H1 (cell line): ENCODE results near the gene DIPK1A. TPM values are rescaled to one million over a fixed set of nuclear protein-coding genes. Genes with fewer than 3 reads are reported as not detected.

Source experiments
- CTCF ChIA-PET: fragments of 300-600 bp; sonication (Branson Sonifier 250); formaldehyde crosslinking; loops from one replicate; lab custom pipeline; 2021; ENCODE audit not compliant: partially characterized antibody; lab: Charles Lee
- POLR2A ChIA-PET: fragments of 300-600 bp; sonication (Branson Sonifier 250); formaldehyde crosslinking; loops from one replicate; lab custom pipeline; 2021; ENCODE audit warnings: inconsistent platforms; ENCODE audit not compliant: partially characterized antibody; lab: Charles Lee
- DNase-seq, 2 experiments: peaks; one replicate each; pipeline versions ENCODE4 v3.0.0 to v3.0.0-alpha.2; 2010 to 2022; ENCODE audit warnings: low spot score in 2 of 2, low read depth in 1 of 2, mixed read lengths in 1 of 2
- FAIRE-seq: peaks from 2 replicates; lab custom pipeline; 2011; peaks lifted over from hg19 to GRCh38; lab: Jason Lieb, UNC
- H2AFZ ChIP-seq: 2 replicates; pipeline ENCODE4 v1.8.1; 2012; ENCODE audit warnings: low read length, inconsistent platforms
- H2AK5ac ChIP-seq: 2 replicates; pipeline ENCODE4 v1.6.1; 2013; ENCODE audit warnings: low read depth, low read length
- H2BK120ac ChIP-seq: replicated peaks from 2 replicates; pipeline ENCODE3; 2013; ENCODE audit warnings: low read depth, low read length, inconsistent platforms
- H2BK12ac ChIP-seq: 2 replicates; pipeline ENCODE4 v1.6.1; 2013; ENCODE audit warnings: low read depth, low read length
- H2BK15ac ChIP-seq: 2 replicates; pipeline ENCODE4 v1.6.1; 2013; ENCODE audit warnings: low read length
- H2BK20ac ChIP-seq: 2 replicates; pipeline ENCODE4 v1.6.1; 2013; ENCODE audit warnings: low read length
- H2BK5ac ChIP-seq: 2 replicates; pipeline ENCODE4 v1.6.1; 2013; ENCODE audit warnings: low read depth, low read length
- H3K14ac ChIP-seq: 2 replicates; pipeline ENCODE4 v1.6.1; 2013; ENCODE audit warnings: inconsistent platforms; ENCODE audit not compliant: insufficient read length
- H3K18ac ChIP-seq: 2 replicates; pipeline ENCODE4 v1.6.1; 2013; ENCODE audit warnings: low read length; ENCODE audit errors: extremely low read depth
- H3K23ac ChIP-seq: 2 replicates; pipeline ENCODE4 v1.6.1; 2013; ENCODE audit warnings: inconsistent platforms; ENCODE audit not compliant: insufficient read length
- H3K23me2 ChIP-seq: 2 replicates; pipeline ENCODE4 v1.6.1; 2013; ENCODE audit warnings: low read depth, low read length
- H3K27ac ChIP-seq: 2 replicates; pipeline ENCODE4 v1.6.1; 2011; ENCODE audit warnings: low read depth, low read length, inconsistent platforms
- H3K27me3 ChIP-seq, 4 experiments: replicated peaks in 1 of 4; 1 replicate in 1 of 4; 2 replicates in 3 of 4; pipeline versions ENCODE4 v1.6.1 to v1.8.1; 2011 to 2013; ENCODE audit warnings: low read length in 3 of 4, mild to moderate bottlenecking in 3 of 4, inconsistent platforms in 2 of 4, mixed read lengths in 2 of 4, moderate library complexity in 1 of 4; ENCODE audit not compliant: control insufficient read depth in 3 of 4, insufficient read depth in 3 of 4; ENCODE audit errors: extremely low read depth in 1 of 4
- H3K36me3 ChIP-seq, 4 experiments: 2 replicates each; pipeline versions ENCODE4 v1.6.1 to v1.8.1; 2011 to 2013; ENCODE audit warnings: mild to moderate bottlenecking in 4 of 4, low read length in 3 of 4, moderate library complexity in 2 of 4, control low read depth in 1 of 4, inconsistent platforms in 1 of 4; ENCODE audit not compliant: insufficient read depth in 4 of 4, control insufficient read depth in 2 of 4
- H3K4ac ChIP-seq: replicated peaks from 2 replicates; pipeline ENCODE3; 2013; ENCODE audit warnings: low read length, low read depth, mixed read lengths, inconsistent platforms; ENCODE audit not compliant: insufficient read length
- H3K4me1 ChIP-seq, 4 experiments: replicated peaks in 1 of 4; 1 replicate in 1 of 4; 2 replicates in 3 of 4; pipeline versions ENCODE4 v1.6.1 to v1.8.1; 2011 to 2013; ENCODE audit warnings: low read length in 3 of 4, inconsistent platforms in 2 of 4, mixed read lengths in 1 of 4; ENCODE audit not compliant: insufficient read depth in 4 of 4, control insufficient read depth in 3 of 4
- H3K4me2 ChIP-seq, 2 experiments: 2 replicates each; pipeline versions ENCODE4 v1.6.1 to v1.8.1; 2011 to 2013; ENCODE audit warnings: low read depth in 2 of 2, low read length in 2 of 2, control low read depth in 1 of 2, inconsistent platforms in 1 of 2, mild to moderate bottlenecking in 1 of 2; ENCODE audit not compliant: insufficient read depth in 1 of 2
- H3K4me3 ChIP-seq, 4 experiments: fragments of 200-600, 300-600 bp in 1 of 4; sonication (generic), shearing (Covaris generic), sonication (Bioruptor Twin) in 1 of 4; 2 replicates each; pipeline versions ENCODE4 v1.5.1 to v1.8.1; 2011 to 2016; ENCODE audit warnings: low read length in 4 of 4, low read depth in 3 of 4, control low read depth in 2 of 4, inconsistent platforms in 2 of 4, mild to moderate bottlenecking in 2 of 4, mixed read lengths in 1 of 4, moderate library complexity in 1 of 4; ENCODE audit not compliant: insufficient read depth in 2 of 4; ENCODE audit errors: extremely low read depth in 1 of 4
- H3K56ac ChIP-seq: replicated peaks from 2 replicates; pipeline ENCODE3; 2013; ENCODE audit warnings: low read depth, mild to moderate bottlenecking, mixed read lengths, low read length, inconsistent platforms; ENCODE audit not compliant: insufficient read length
- H3K79me1 ChIP-seq: 2 replicates; pipeline ENCODE4 v1.6.1; 2013; ENCODE audit warnings: low read depth, low read length, control low read depth
- H3K79me2 ChIP-seq, 2 experiments: 2 replicates each; pipeline versions ENCODE4 v1.6.1 to v1.8.1; 2012 to 2013; ENCODE audit warnings: low read length in 2 of 2, mild to moderate bottlenecking in 2 of 2, inconsistent platforms in 1 of 2; ENCODE audit not compliant: insufficient read depth in 2 of 2, control insufficient read depth in 1 of 2
- H3K9ac ChIP-seq, 4 experiments: replicated peaks in 1 of 4; 1 replicate in 1 of 4; 2 replicates in 3 of 4; pipeline versions ENCODE4 v1.6.1 to v1.8.1; 2011 to 2013; ENCODE audit warnings: low read depth in 3 of 4, low read length in 3 of 4, control low read depth in 2 of 4, mild to moderate bottlenecking in 2 of 4, moderate library complexity in 2 of 4, inconsistent platforms in 1 of 4; ENCODE audit errors: extremely low read depth in 1 of 4
- H3K9me3 ChIP-seq, 2 experiments: 2 replicates each; pipeline versions ENCODE4 v1.6.1 to v1.8.1; 2012 to 2013; ENCODE audit warnings: mild to moderate bottlenecking in 2 of 2, moderate library complexity in 2 of 2, control low read depth in 1 of 2, inconsistent platforms in 1 of 2, low read depth in 1 of 2, low read length in 1 of 2, mixed read lengths in 1 of 2; ENCODE audit not compliant: insufficient read depth in 2 of 2
- H4K20me1 ChIP-seq, 2 experiments: replicated peaks in 1 of 2; 2 replicates each; pipeline versions ENCODE3 to v1.8.1; 2011 to 2013; ENCODE audit warnings: inconsistent platforms in 2 of 2, low read length in 2 of 2, mild to moderate bottlenecking in 1 of 2; ENCODE audit not compliant: insufficient read depth in 2 of 2, control insufficient read depth in 1 of 2
- H4K5ac ChIP-seq: 2 replicates; pipeline ENCODE4 v1.6.1; 2013; ENCODE audit warnings: low read length, low read depth, mixed read lengths, inconsistent platforms; ENCODE audit not compliant: insufficient read length
- H4K8ac ChIP-seq: 2 replicates; pipeline ENCODE4 v1.8.0; 2013; ENCODE audit warnings: mild to moderate bottlenecking, moderate library complexity, low read length, inconsistent platforms; ENCODE audit not compliant: insufficient read depth; ENCODE audit errors: extremely low read depth
- H4K91ac ChIP-seq: replicated peaks from 2 replicates; pipeline ENCODE3; 2013; ENCODE audit warnings: low read length, mixed read lengths, inconsistent platforms; ENCODE audit not compliant: insufficient read length
- KDM4A ChIP-seq: IDR thresholded peaks from one replicate; pipeline ENCODE4 v1.7.1; 2012; ENCODE audit warnings: low read depth, mild to moderate bottlenecking, moderate library complexity, low read length, inconsistent platforms; ENCODE audit not compliant: severe bottlenecking
- RBBP5 ChIP-seq: IDR thresholded peaks from 2 replicates; pipeline ENCODE4 v1.7.1; 2012; ENCODE audit warnings: low read depth, mild to moderate bottlenecking, inconsistent platforms, low read length, moderate library complexity, borderline replicate concordance
- RFX5 ChIP-seq: IDR thresholded peaks from 2 replicates; pipeline ENCODE4 v1.6.1; 2011; ENCODE audit warnings: low read depth, low read length, improper control_type of control experiment, borderline replicate concordance
- RXRA ChIP-seq: IDR thresholded peaks from 2 replicates; pipeline ENCODE4 v1.6.1; 2011; ENCODE audit warnings: low read depth, mild to moderate bottlenecking, low read length, moderate library complexity; ENCODE audit not compliant: insufficient read depth
- SIN3A ChIP-seq, 2 experiments: IDR thresholded peaks in 1 of 2; conservative IDR thresholded peaks in 1 of 2; 2 replicates each; pipeline ENCODE4 v1.6.1; 2011 to 2012; ENCODE audit warnings: low read length in 2 of 2, improper control_type of control experiment in 1 of 2, low read depth in 1 of 2, mild to moderate bottlenecking in 1 of 2
- SP4 ChIP-seq: IDR thresholded peaks from 2 replicates; pipeline ENCODE4 v1.6.1; 2012; ENCODE audit warnings: low read length, inconsistent platforms
- TAF7 ChIP-seq: optimal IDR thresholded peaks from 2 replicates; pipeline ENCODE3; 2011; ENCODE audit warnings: low read depth, mild to moderate bottlenecking, inconsistent platforms, low read length, moderate library complexity, borderline replicate concordance
- ZNF274 ChIP-seq: IDR thresholded peaks from 2 replicates; pipeline ENCODE4 v1.7.0; 2012; ENCODE audit warnings: low read length, borderline replicate concordance; ENCODE audit errors: extremely low read depth
- WGBS, 2 experiments: shearing (Covaris generic) in 1 of 2; methylation state at CpG; one replicate each; pipeline versions ENCODE4 v1.1.6 to v1.1.7; 2013 to 2015; ENCODE audit warnings: low lambda C conversion rate in 2 of 2, mixed read lengths in 2 of 2, inconsistent platforms in 1 of 2, low coverage in 1 of 2, missing lambda C conversion rate in 1 of 2; ENCODE audit not compliant: insufficient replicate concordance in 2 of 2, insufficient coverage in 1 of 2, insufficient read length in 1 of 2; ENCODE audit errors: extremely low coverage in 1 of 2, missing lambda C conversion rate in 1 of 2; 5-methylcytosine and 5-hydroxymethylcytosine counted together
- polyA plus RNA-seq, 7 experiments: library from polyadenylated mRNA; depleted of rRNA in 3 of 7; stranded (reverse) in 5 of 7; unstranded in 2 of 7; fragments of >200 nt in 5 of 7; fragments of 200-250 nt in 2 of 7; gene quantifications; 1 replicate in 5 of 7; 2 replicates in 1 of 7; 4 replicates in 1 of 7; pipeline versions ENCODE4 v1.2.1 to v1.2.3, GENCODE V29; 2011 to 2013; ENCODE audit warnings: missing spikeins in 2 of 7, mixed read lengths in 2 of 7
- total RNA-seq: library from RNA; stranded (reverse); fragmentation: NEBNext Ultra II Directional; extraction: Animal tissue kit (Norgen Biotek cat#: 25700); gene quantifications from 2 replicates; pipeline ENCODE4 v1.2.1, GENCODE V29; 2021
- TF ChIP-seq, protein P1 (sequence below): IDR thresholded peaks from 2 replicates; pipeline ENCODE4 v1.6.1; 2012; ENCODE audit warnings: inconsistent platforms

The DIPK1A gene
- total and polyA plus RNA-seq, 2 of the 8 experiments (the other 6 are each of a cell fraction or from before 2014, with no cell fraction given) = 2.5 to 5.0 TPM

DNA sequence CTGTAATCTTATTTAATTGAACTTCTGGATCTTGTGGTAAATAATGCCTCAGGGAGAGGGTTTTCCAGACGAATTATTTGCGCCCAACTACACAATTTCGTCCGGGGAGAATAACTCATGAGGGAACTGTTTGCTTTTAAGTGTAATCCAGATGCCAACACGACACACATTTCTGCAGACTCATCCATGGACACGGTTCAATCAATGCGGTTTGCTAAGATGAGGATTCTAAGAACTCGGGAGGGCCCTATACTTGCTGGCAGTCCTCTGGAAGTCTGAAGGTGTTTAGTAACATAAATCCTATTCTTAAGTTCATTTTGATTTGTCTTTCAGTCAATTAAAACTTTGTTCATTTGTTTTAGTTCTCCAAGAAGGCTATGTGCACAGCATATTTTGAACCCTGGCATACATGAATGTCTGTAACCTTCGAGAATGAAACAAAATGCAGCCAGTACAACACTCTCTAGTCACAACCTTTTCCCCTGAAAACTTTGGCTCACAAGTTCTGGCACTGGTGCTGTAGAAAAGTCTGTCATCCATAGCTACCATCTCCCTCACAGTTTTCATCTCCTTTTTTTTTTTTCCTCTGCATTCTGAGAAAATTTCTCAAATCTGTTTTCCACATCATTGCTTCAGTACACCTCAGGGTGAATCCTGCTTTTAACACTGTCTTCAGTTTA, 38.8 kb downstream of the DIPK1A start:
- no peak overlapping the region for H3K4me2 ChIP-seq
- no peak for FAIRE-seq
- H3K23ac ChIP-seq = no peak overlapping the region
- no peak overlapping the region for H3K9ac ChIP-seq
- H2BK20ac ChIP-seq = no peak overlapping the region
- POLR2A ChIA-PET = no interaction called here
- no peak overlapping the region for H3K14ac ChIP-seq
- H3K56ac ChIP-seq = no peak overlapping the region
- no peak overlapping the region for H3K4me3 ChIP-seq
- no peaks in the 10 kb centered on the region for H3K36me3 ChIP-seq
- no peak for TF ChIP-seq RFX5
- no peak for TF ChIP-seq RXRA
- TF ChIP-seq KDM4A = no peak
- TF ChIP-seq SP4 = no peak
- no peak for TF ChIP-seq RBBP5
- no peak for TF ChIP-seq TAF7
- TF ChIP-seq, protein P1, sequence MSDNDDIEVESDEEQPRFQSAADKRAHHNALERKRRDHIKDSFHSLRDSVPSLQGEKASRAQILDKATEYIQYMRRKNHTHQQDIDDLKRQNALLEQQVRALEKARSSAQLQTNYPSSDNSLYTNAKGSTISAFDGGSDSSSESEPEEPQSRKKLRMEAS = no peak
- TF ChIP-seq ZNF274 = no peak
- TF ChIP-seq SIN3A (conservative IDR thresholded peaks at IDR 0.05 in 1 of 2, IDR thresholded peaks at IDR 0.05 in 1 of 2; ENCODE audit: low read depth in 1 of 2, low read length in 2 of 2) = no peak
- TF ChIP-seq, all 59 proteins: peak for 0
- no peaks in the 10 kb centered on the region for H4K20me1 ChIP-seq
- H3K18ac ChIP-seq = no peak overlapping the region
- no peak overlapping the region for H2BK5ac ChIP-seq
- no peaks in the 10 kb centered on the region for H3K4me1 ChIP-seq
- no peak overlapping the region for H2AFZ ChIP-seq
- 94% methylated on average over 9 of the region's 9 CpGs; no CpG with 5 or more reads in 1 of the 2 experiments for WGBS, 2 experiments
- H3K23me2 ChIP-seq = no peaks in the 10 kb centered on the region
- H3K27ac ChIP-seq = no peak overlapping the region
- H4K91ac ChIP-seq = no peak overlapping the region
- CTCF ChIA-PET = no interaction called here
- no peak overlapping the region for H2BK120ac ChIP-seq
- H3K9me3 ChIP-seq = peaks cover 0 to 2% of the 10 kb centered on the region in 2 experiments; a peak in 1 of 4 replicates
- no peak overlapping the region for H2AK5ac ChIP-seq
- no peak overlapping the region for H4K5ac ChIP-seq
- H2BK15ac ChIP-seq = no peak overlapping the region
- H3K4ac ChIP-seq = no peak overlapping the region
- no peak overlapping the region for H2BK12ac ChIP-seq
- no peak for DNase-seq
- no peaks in the 10 kb centered on the region for H3K79me1 ChIP-seq
- H3K27me3 ChIP-seq = no peaks in the 10 kb centered on the region
- H3K79me2 ChIP-seq = no peaks in the 10 kb centered on the region
- no peak overlapping the region for H4K8ac ChIP-seq
